ENCODE data around the gene CCDC40. TPM values are rescaled to one million over a fixed set of nuclear protein-coding genes. Genes with fewer than 3 reads are reported as not detected.

Gene CCDC40
- total RNA-seq, 1 donor from 2014 or later, result 2.6 TPM

DNA sequence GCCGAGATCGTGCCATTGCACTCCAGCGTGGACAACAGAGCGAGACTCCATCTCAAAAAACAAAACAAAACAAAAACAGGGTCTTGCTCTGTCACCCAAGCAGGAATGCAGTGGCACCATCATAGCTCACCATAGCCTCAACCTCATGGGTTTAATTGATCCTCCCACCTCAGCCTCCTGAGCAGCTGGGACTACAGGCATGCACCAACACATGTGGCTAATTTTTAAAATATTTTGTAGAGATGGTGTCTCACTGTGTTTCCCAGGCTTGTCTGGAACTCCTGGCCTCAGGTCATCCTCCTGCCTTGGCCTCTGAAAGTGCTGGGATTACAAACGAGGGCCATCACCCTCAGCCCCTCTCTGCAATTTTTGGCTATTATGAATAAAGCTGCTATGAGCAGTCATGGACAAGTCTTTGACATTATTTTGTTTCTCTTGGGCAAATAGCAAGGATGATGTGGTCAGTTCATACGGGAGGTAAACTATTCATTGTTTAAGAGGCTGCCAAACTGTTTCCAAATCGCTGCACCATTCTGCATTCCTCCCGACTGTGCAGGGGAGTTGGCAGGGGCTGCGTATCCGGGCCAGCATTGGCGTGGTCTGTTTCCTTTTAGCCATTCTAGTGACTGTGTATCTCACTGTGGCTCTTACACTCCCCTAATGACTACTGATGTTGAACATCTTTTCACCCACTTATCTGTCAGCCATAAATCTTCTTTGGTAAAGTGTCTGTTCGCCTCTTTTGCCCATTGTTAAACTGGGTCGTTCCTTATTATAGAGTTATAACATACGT lies 89.4 kb downstream of the CCDC40 start:
- no peak for DNase-seq (ENCODE audit: extremely low read depth, low read depth, low spot score)

DNA sequence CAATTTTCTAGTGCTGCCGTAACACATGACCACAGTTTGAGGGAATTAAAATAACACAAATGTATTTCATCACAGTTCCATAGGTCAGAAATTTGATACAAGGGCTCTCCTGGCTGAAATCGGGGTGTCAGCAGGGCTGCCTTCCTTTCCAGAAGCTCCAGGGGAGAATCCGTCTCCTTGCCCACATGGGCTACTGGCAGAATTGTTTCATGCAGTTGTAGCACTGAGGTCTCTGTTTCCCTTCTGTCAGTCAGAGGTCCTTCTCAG lies 89.9 kb downstream of the CCDC40 start:
- no peak for DNase-seq (ENCODE audit: extremely low read depth, low read depth, low spot score)

- DNase-seq (ENCODE audit: extremely low read depth, low read depth, low spot score), result no peak
Observed at GRCh38 chr17:80129006-80129565, 92.6 kb downstream of the CCDC40 start.

GRCh38 chr17:80130992-80131391 lies 94.5 kb downstream of the CCDC40 start:
- DNase-seq (ENCODE audit: extremely low read depth, low read depth, low spot score), result no peak

- DNase-seq (ENCODE audit: extremely low read depth, low read depth, low spot score), result no peak
Observed at GRCh38 chr17:80132906-80133625, 96.6 kb downstream of the CCDC40 start.

GRCh38 chr17:80133626-80133970 lies 97.2 kb downstream of the CCDC40 start:
- no peak for DNase-seq (ENCODE audit: extremely low read depth, low read depth, low spot score)

GRCh38 chr17:80137131-80137530 lies 100.7 kb downstream of the CCDC40 start:
- DNase-seq (ENCODE audit: extremely low read depth, low read depth, low spot score), result no peak

DNA sequence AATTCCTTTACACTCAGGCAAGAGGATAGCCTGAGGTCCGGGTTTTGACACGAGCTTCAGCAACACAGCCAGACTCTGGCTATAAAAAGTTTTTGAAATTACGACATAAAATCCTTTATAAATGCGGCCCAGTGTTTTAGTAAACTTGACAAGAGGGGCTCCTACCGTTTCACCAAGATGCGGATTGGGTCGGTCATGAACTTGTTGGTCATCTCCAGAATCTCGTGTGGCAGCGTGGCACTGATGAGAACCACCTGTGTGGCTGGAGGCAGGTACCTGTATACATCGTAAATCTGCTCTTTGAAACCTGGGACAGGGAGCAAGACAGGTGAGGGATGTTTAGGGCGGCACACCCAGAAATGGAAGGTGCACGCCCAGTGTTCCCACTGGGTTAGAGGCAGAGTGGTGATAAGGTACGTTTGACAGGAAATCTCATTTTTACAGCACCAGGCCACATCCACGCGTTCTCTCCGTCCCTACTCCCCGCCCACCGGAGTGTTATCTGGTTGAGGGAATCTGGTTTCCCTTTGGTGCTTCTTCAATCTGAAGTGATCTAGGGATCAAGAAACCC lies 102.5 kb downstream of the CCDC40 start:
- no peak for DNase-seq (ENCODE audit: extremely low read depth, low read depth, low spot score)

- no peak for DNase-seq (ENCODE audit: extremely low read depth, low read depth, low spot score)
Observed at GRCh38 chr17:80141463-80142165, 105.2 kb downstream of the CCDC40 start.

GRCh38 chr17:80142929-80143328 lies 106.5 kb downstream of the CCDC40 start:
- no peak for DNase-seq (ENCODE audit: extremely low read depth, low read depth, low spot score)

DNA sequence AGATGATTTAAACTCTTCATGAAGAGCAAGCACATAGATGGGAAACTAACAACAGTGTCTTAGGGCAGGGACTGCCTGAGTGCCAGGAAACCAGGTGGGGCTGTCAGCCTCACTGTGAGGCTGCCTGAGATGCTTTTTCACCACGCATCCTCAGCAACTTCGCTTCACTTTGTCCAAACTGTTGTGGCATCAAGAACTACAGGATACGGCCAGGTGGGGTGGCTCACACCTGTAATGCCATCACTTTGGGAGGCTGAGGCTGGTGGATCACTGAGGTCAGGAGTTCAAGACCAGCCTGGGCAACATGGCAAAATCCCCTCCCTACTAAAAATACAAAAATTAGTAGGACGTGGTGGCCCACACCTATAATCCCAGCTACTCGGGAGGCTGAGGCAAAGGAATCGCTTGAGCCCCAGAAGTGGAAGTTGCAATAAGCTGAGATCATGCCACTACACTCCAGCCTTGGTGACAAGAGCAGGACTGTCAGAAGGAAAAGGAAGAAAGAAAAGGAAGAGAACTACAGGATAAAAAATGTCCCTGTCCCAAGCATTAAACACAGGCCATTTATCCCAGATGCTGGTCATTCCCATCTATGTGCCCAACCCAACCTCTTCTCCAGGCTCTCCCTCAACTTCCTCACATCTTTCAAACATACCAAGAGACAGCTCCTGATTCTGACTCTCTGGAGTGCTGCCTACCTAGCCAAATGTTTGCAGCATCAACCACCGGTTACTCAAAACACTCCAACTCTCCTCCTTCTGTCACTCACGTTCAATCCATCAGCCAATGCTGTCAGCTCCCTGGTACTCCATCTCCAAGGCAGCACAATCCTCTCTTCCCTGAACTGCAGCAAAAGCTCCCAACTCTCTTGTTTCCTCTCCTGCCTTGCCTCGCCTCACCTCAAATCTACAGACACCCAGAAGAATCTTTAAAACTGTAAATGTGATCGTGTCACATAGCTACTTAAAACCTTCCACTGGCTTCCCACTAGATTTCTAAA lies 108.9 kb downstream of the CCDC40 start:
- DNase-seq (ENCODE audit: extremely low read depth, low read depth, low spot score), result no peak

DNA sequence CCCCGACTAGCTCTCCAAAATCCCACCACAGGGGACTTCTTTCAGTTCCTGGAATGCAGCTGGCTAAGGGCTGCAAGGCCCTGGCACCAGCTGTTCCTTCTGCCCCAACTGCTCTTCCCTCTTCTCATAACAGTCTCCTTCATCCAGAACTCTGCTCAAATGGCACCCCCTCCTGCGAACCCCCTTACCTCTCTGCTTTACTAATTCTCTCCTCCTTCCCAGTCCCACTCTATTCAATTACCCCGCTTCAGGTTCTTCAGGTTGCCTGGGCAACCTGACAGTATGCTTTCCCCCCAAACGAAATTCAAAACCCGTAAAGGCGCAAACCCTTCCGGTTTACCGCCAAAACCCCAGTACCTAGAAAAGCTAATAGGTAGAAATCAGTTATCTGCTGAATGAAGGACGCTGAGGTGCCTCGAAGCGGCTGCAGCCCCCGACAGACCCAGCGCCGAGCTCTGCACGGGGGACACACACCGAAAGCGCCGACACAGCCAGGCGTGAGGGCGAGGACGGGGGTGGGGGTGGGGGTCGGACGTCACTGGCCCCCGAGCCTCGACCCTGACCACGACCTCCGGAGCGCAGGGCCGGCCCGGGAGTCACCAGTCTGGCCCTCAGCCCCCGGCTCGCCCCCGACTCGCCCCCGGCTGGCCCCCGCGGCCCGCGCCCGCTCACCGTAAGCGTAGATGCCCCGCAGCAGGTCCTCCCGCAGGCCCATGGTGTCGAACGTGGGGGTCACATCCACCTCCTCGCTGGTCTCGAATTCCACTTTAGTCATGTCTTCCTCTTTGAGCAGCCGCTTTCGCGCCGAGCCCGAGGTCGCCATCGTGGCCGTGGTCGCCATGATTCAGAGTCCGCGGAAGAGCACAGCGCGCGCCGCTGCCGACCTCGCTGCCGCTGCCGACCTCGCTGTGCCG lies 109.9 kb downstream of the CCDC40 start:
- DNase-seq (ENCODE audit: extremely low read depth, low read depth, low spot score), result no peak

GRCh38 chr17:80147035-80147822 lies 110.8 kb downstream of the CCDC40 start, which contains the start of gene EIF4A3:
Gene EIF4A3, minus strand, starts transcription at chr17:80147128. Its CDS starts 167 bp downstream, at chr17:80146961.
- peak; percentile 87 for DNase-seq (ENCODE audit: extremely low read depth, low read depth, low spot score)

Other genes starting within 250 kb of the CCDC40 start
- gene CBX8, start 239.6 kb upstream of the CCDC40 start, total RNA-seq, result 2.1 and 4.2 TPM in 2 replicates
- gene CBX4, start 197.2 kb upstream of the CCDC40 start, total RNA-seq, result 11.4 and 16.5 TPM in 2 replicates
- 30.5 and 35.8 TPM in 2 replicates for gene TBC1D16, start 770 bp upstream of the CCDC40 start, total RNA-seq
- gene GAA, start 64.9 kb downstream of the CCDC40 start, total RNA-seq, result 119 and 166 TPM in 2 replicates
- 61.3 and 71.3 TPM in 2 replicates for gene EIF4A3, start 110.5 kb downstream of the CCDC40 start, total RNA-seq
- gene CARD14, start 133.4 kb downstream of the CCDC40 start, total RNA-seq, result 0.12 TPM in 1 of 2 replicates, not detected in the other
- 43.2 and 79.5 TPM in 2 replicates for gene SGSH, start 183.7 kb downstream of the CCDC40 start, total RNA-seq
- gene SLC26A11, start 183.8 kb downstream of the CCDC40 start, total RNA-seq, result 18.8 and 26.6 TPM in 2 replicates
- gene RNF213, start 224.2 kb downstream of the CCDC40 start, total RNA-seq, result 124 and 209 TPM in 2 replicates

Measured in glomerular endothelial cell (primary cell).